ENCODE data around the gene ETV3L. TPM values are rescaled to one million over a fixed set of nuclear protein-coding genes. Genes with fewer than 3 reads are reported as not detected.
A peak's percentile ranks its signal among the peaks of the same experiment; 100 is the strongest.

The ETV3L gene
- total RNA-seq, 1 donor from 2014 or later: not detected

DNA sequence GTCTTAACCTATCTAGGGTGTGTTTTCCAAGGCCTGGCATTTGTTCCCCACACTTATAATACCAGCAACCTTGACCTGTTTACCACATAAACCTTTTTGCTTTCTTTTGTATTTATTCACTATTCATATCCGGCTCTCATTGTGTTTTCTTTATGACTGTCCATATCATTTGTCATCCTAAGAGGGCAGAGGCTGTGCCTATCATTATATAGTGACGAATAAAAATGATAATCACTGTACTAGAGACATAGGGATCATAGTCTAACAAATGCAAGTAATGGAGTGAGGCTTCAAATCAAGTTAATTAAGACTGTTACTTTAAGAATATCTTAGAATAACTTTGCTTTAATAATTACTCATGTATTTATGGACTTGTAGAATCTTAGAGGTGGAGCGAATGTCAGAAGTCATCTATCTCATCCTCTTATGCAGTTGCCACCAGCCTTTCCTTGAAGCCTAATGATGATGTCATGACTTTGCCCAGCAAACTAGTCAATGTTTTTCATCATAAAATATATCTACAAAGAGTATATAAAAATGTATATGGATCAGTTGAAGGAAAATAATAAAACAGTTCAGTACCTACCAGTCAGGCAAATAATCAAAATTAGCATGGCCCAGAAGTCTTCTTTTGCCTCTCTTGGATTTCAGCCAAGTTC, 43.3 kb upstream of the ETV3L start:
- Histone ChIP-seq H3K27me3 (ENCODE audit: control insufficient read depth, insufficient read depth, low read length) (no peaks in the 10 kb centered on the region), H3K36me3 (ENCODE audit: control insufficient read depth, insufficient read depth, low read length) (no peaks in the 10 kb centered on the region), H3K4me3 (ENCODE audit: low read depth, low read length) (no peak overlapping the region)
- no peak for DNase-seq (ENCODE audit: low read depth)
- TF ChIP-seq CTCF (IDR thresholded peaks at IDR 0.05; ENCODE audit: insufficient read depth, low read length, poor library complexity, severe bottlenecking): no peak

DNA sequence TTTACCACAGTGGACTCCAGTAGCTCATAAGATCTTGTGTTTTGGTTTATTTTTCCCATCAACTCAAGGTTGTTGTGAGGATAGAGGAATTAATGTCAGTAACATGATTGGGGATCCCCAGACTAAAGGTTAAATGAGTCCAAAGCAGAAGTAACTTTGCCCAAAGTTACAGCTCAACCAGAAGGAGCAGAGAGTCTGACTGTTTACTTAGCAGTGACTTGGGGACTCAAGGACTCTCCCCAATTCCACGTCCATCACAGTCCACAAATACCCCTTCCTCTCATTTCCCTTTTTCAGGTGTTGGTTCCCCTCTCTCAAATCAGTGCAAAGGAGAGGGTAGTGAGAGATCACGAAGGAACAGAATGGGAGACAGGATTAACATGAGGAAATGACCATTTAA, 42.6 kb upstream of the ETV3L start:
- TF ChIP-seq CTCF (IDR thresholded peaks at IDR 0.05; ENCODE audit: insufficient read depth, low read length, poor library complexity, severe bottlenecking): no peak
- H3K27me3 ChIP-seq (ENCODE audit: control insufficient read depth, insufficient read depth, low read length): no peaks in the 10 kb centered on the region
- H3K36me3 ChIP-seq (ENCODE audit: control insufficient read depth, insufficient read depth, low read length): no peaks in the 10 kb centered on the region
- no peak overlapping the region for H3K4me3 ChIP-seq (ENCODE audit: low read depth, low read length)
- no peak for DNase-seq (ENCODE audit: low read depth)

DNA sequence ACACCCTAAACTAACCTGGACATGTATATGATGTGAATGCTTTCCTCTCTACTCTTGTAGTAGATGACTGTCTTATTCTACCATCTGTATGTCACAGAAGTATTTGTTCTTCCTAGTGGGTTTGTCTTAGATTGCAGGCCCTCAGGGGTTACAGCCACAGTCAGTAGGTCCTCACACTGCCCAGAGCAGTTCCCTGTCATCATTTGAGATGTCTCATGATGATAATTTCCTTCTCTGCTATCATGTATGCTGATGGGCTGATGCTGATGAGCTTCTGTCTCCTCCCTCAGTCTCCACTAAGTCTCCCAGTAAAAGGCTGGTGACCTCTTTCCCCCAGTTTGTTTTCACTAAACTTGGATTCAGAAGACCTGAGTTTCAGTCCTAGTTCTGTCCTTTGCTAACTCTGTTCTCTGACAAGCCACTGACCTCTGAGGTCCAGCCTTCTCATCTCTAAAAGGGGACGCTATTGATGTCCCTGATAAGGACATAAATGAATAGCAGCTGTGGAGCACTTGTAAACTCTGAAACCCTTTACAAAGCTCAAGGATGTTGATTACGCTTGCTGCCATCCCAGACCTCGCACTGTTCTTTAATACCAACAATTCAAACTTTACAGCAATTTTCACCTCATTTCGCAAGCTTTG, 41.7 kb upstream of the ETV3L start:
- DNase-seq (ENCODE audit: low read depth): no peak
- Histone ChIP-seq H3K36me3 (ENCODE audit: control insufficient read depth, insufficient read depth, low read length) (no peaks in the 10 kb centered on the region), H3K4me3 (ENCODE audit: low read depth, low read length) (no peak overlapping the region)

GRCh38 chr1:157140063-157140588, 40.5 kb upstream of the ETV3L start:
- no peaks in the 10 kb centered on the region for H3K27me3 ChIP-seq (ENCODE audit: control insufficient read depth, insufficient read depth, low read length)
- H3K4me3 ChIP-seq (ENCODE audit: low read depth, low read length): no peak overlapping the region
- TF ChIP-seq CTCF (IDR thresholded peaks at IDR 0.05; ENCODE audit: insufficient read depth, low read length, poor library complexity, severe bottlenecking): no peak
- H3K36me3 ChIP-seq (ENCODE audit: control insufficient read depth, insufficient read depth, low read length): no peaks in the 10 kb centered on the region
- DNase-seq (ENCODE audit: low read depth): no peak

More for the DNA sequence above, 41.7 kb upstream of the ETV3L start:
- no peaks in the 10 kb centered on the region for H3K27me3 ChIP-seq (ENCODE audit: control insufficient read depth, insufficient read depth, low read length)
- no peak for TF ChIP-seq CTCF (IDR thresholded peaks at IDR 0.05; ENCODE audit: insufficient read depth, low read length, poor library complexity, severe bottlenecking)

- no peak for TF ChIP-seq CTCF (IDR thresholded peaks at IDR 0.05; ENCODE audit: insufficient read depth, low read length, poor library complexity, severe bottlenecking)
- peak overlapping the region; percentile 82 for H3K4me3 ChIP-seq (ENCODE audit: low read depth, low read length)
Observed at GRCh38 chr1:157139052-157139715, 39.6 kb upstream of the ETV3L start.

More at GRCh38 chr1:157139052-157139715, 39.6 kb upstream of the ETV3L start:
- H3K27me3 ChIP-seq (ENCODE audit: control insufficient read depth, insufficient read depth, low read length): no peaks in the 10 kb centered on the region
- no peaks in the 10 kb centered on the region for H3K36me3 ChIP-seq (ENCODE audit: control insufficient read depth, insufficient read depth, low read length)
- no peak for DNase-seq (ENCODE audit: low read depth)
